Measurements from ENCODE around the gene PTPN21.
"Not testable (repeated sequence)": the region's sequence is repeated elsewhere in the genome, so short reads cannot be mapped to it uniquely, and the experiment has no call there.

Gene PTPN21

DNA sequence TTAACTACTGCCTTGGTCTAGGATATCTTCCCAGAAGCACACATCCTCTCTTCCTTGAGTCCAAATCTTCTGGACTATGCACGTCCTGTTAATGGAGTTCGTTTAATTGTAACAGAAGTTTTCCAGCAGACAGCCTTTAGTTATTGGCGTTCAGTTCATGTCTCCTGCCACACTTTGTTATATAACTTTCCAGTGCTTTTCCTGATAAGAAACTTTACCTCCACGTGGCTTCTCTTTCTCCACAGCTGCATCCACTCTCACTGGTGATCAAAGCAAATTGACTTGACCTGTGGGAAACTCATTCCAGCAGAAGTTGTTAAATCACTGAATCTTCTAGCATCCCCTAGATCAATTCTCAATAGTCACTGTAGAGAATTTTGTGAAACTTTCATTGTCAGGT is 19.0 kb downstream of the PTPN21 start:
- ATAC-seq: no peak
- TF ChIP-seq RARB (CRISPR knock-in tag; IDR thresholded peaks at IDR 0.05) (no peak), PPARA (CRISPR knock-in tag; IDR thresholded peaks at IDR 0.05; ENCODE audit: borderline replicate concordance) (no peak), ARNTL (CRISPR knock-in tag; IDR thresholded peaks at IDR 0.05; ENCODE audit: borderline replicate concordance, low read depth) (no peak), ISL1 (CRISPR knock-in tag; IDR thresholded peaks at IDR 0.05) (no peak), TCF4 (CRISPR knock-in tag; IDR thresholded peaks at IDR 0.05; ENCODE audit: borderline replicate concordance) (no peak), ZNF70 (CRISPR knock-in tag; IDR thresholded peaks at IDR 0.05) (no peak)
- TF ChIP-seq, protein P1, sequence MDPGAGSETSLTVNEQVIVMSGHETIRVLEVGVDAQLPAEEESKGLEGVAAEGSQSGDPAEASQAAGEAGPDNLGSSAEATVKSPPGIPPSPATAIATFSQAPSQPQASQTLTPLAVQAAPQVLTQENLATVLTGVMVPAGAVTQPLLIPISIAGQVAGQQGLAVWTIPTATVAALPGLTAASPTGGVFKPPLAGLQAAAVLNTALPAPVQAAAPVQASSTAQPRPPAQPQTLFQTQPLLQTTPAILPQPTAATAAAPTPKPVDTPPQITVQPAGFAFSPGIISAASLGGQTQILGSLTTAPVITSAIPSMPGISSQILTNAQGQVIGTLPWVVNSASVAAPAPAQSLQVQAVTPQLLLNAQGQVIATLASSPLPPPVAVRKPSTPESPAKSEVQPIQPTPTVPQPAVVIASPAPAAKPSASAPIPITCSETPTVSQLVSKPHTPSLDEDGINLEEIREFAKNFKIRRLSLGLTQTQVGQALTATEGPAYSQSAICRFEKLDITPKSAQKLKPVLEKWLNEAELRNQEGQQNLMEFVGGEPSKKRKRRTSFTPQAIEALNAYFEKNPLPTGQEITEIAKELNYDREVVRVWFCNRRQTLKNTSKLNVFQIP (CRISPR knock-in tag; IDR thresholded peaks at IDR 0.05; ENCODE audit: borderline replicate concordance, low read depth): no peak
- TF ChIP-seq, protein P2, sequence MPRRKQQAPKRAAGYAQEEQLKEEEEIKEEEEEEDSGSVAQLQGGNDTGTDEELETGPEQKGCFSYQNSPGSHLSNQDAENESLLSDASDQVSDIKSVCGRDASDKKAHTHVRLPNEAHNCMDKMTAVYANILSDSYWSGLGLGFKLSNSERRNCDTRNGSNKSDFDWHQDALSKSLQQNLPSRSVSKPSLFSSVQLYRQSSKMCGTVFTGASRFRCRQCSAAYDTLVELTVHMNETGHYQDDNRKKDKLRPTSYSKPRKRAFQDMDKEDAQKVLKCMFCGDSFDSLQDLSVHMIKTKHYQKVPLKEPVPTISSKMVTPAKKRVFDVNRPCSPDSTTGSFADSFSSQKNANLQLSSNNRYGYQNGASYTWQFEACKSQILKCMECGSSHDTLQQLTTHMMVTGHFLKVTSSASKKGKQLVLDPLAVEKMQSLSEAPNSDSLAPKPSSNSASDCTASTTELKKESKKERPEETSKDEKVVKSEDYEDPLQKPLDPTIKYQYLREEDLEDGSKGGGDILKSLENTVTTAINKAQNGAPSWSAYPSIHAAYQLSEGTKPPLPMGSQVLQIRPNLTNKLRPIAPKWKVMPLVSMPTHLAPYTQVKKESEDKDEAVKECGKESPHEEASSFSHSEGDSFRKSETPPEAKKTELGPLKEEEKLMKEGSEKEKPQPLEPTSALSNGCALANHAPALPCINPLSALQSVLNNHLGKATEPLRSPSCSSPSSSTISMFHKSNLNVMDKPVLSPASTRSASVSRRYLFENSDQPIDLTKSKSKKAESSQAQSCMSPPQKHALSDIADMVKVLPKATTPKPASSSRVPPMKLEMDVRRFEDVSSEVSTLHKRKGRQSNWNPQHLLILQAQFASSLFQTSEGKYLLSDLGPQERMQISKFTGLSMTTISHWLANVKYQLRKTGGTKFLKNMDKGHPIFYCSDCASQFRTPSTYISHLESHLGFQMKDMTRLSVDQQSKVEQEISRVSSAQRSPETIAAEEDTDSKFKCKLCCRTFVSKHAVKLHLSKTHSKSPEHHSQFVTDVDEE (CRISPR knock-in tag; IDR thresholded peaks at IDR 0.05): no peak
- TF ChIP-seq, protein P3, sequence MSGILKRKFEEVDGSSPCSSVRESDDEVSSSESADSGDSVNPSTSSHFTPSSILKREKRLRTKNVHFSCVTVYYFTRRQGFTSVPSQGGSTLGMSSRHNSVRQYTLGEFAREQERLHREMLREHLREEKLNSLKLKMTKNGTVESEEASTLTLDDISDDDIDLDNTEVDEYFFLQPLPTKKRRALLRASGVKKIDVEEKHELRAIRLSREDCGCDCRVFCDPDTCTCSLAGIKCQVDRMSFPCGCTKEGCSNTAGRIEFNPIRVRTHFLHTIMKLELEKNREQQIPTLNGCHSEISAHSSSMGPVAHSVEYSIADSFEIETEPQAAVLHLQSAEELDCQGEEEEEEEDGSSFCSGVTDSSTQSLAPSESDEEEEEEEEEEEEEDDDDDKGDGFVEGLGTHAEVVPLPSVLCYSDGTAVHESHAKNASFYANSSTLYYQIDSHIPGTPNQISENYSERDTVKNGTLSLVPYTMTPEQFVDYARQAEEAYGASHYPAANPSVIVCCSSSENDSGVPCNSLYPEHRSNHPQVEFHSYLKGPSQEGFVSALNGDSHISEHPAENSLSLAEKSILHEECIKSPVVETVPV (CRISPR knock-in tag; IDR thresholded peaks at IDR 0.05): no peak

DNA sequence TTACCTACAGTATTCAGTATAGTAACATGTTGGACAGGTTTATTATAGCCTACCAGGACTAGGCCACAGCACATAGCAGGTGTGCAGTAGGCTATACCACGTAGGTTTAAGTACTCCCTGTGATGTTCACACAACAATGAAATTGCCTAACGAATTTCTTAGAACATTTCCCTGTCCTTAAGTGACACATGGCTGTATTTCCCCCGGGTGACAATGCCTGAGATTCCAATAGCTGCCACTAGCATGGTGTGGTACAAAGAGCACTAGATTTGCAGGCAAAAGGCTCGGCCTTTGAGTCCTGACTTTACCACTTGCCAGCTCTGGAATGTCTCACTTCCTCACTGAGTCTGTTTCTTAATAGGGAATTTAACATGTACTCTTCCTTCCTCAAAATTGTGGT is 19.7 kb downstream of the PTPN21 start:
- ATAC-seq: no peak
- TF ChIP-seq, protein P2 (CRISPR knock-in tag; IDR thresholded peaks at IDR 0.05): no peak
- no peak for TF ChIP-seq TOX (CRISPR knock-in tag; IDR thresholded peaks at IDR 0.05; ENCODE audit: borderline replicate concordance)
- no peak for TF ChIP-seq ARNTL (CRISPR knock-in tag; IDR thresholded peaks at IDR 0.05; ENCODE audit: borderline replicate concordance, low read depth)
- TF ChIP-seq ISL1 (CRISPR knock-in tag; IDR thresholded peaks at IDR 0.05): no peak
- TF ChIP-seq, protein P3 (CRISPR knock-in tag; IDR thresholded peaks at IDR 0.05): no peak
- TF ChIP-seq ZNF8 (CRISPR knock-in tag; IDR thresholded peaks at IDR 0.05): no peak
- no peak for TF ChIP-seq PPARA (CRISPR knock-in tag; IDR thresholded peaks at IDR 0.05; ENCODE audit: borderline replicate concordance)
- no peak for TF ChIP-seq SNAI2 (CRISPR knock-in tag; IDR thresholded peaks at IDR 0.05)
- no peak for TF ChIP-seq ZNF70 (CRISPR knock-in tag; IDR thresholded peaks at IDR 0.05)
- TF ChIP-seq OSR1 (CRISPR knock-in tag; IDR thresholded peaks at IDR 0.05): no peak
- TF ChIP-seq GLIS3 (CRISPR knock-in tag; IDR thresholded peaks at IDR 0.05): no peak
- TF ChIP-seq ZNF565 (CRISPR knock-in tag; conservative IDR thresholded peaks at IDR 0.05; ENCODE audit: low read depth): no peak
- TF ChIP-seq, protein P4, sequence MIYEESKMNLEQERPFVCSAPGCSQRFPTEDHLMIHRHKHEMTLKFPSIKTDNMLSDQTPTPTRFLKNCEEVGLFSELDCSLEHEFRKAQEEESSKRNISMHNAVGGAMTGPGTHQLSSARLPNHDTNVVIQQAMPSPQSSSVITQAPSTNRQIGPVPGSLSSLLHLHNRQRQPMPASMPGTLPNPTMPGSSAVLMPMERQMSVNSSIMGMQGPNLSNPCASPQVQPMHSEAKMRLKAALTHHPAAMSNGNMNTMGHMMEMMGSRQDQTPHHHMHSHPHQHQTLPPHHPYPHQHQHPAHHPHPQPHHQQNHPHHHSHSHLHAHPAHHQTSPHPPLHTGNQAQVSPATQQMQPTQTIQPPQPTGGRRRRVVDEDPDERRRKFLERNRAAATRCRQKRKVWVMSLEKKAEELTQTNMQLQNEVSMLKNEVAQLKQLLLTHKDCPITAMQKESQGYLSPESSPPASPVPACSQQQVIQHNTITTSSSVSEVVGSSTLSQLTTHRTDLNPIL (CRISPR knock-in tag; IDR thresholded peaks at IDR 0.05; ENCODE audit: low read depth): no peak
- TF ChIP-seq RARB (CRISPR knock-in tag; IDR thresholded peaks at IDR 0.05): no peak

DNA sequence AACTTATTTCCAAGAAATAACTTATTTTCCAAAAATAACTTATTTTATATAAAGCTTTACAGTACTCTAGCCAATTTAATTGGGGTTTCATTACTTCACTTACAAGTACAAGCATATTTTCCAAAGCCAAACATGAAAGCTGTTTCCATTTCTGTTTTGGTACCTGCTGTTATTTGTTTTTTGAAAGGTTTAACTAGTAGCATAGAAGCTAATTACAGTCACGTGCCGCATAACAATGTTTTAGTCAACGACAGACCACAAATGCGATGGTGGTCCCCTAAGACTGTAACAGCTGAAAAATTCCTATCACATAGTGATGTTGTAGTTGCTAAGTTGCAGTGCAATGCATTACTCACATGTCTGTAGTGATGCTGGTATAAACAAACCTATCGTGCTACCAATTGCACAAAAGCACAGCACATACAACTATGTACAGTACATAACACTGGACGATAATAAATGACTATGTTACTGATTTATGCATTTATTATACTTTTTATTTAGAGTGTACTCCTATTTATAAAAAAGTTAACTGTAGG is 21.7 kb downstream of the PTPN21 start:
- TF ChIP-seq PPARA (CRISPR knock-in tag; IDR thresholded peaks at IDR 0.05; ENCODE audit: borderline replicate concordance) (no peak), TOX (CRISPR knock-in tag; IDR thresholded peaks at IDR 0.05; ENCODE audit: borderline replicate concordance) (no peak), TCF4 (CRISPR knock-in tag; IDR thresholded peaks at IDR 0.05; ENCODE audit: borderline replicate concordance) (no peak), ISL1 (CRISPR knock-in tag; IDR thresholded peaks at IDR 0.05) (no peak), ZFP30 (CRISPR knock-in tag; IDR thresholded peaks at IDR 0.05) (no peak), BACH2 (CRISPR knock-in tag; IDR thresholded peaks at IDR 0.05; ENCODE audit: borderline replicate concordance) (no peak), ARNTL (CRISPR knock-in tag; IDR thresholded peaks at IDR 0.05; ENCODE audit: borderline replicate concordance, low read depth) (no peak), ZNF8 (CRISPR knock-in tag; IDR thresholded peaks at IDR 0.05) (no peak), RARB (CRISPR knock-in tag; IDR thresholded peaks at IDR 0.05) (no peak), OSR1 (CRISPR knock-in tag; IDR thresholded peaks at IDR 0.05) (no peak)
- TF ChIP-seq, protein P4 (CRISPR knock-in tag; IDR thresholded peaks at IDR 0.05; ENCODE audit: low read depth): no peak
- TF ChIP-seq, protein P1 (CRISPR knock-in tag; IDR thresholded peaks at IDR 0.05; ENCODE audit: borderline replicate concordance, low read depth): no peak
- no peak for ATAC-seq

DNA sequence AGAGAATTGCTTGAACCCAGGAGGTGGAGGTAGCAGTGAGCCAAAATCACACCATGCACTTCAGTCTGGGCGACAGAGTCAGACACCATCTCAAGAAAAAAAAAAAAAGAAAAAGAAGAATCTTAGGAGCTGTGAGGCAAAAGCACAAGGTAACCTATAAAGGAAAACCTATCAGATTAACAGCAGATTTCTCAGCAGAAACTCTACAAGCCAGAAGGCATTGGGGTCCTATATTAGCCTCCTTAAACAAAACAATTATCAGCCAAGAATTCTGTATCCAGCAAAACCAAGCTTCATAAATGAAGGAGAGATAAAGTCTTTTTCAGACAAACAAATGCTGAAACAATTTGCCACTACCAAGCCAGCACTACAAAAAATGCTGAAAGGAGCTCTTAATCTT is 24.9 kb downstream of the PTPN21 start:
- not testable (repeated sequence) for ATAC-seq

All from SK-N-SH treated with all-trans-retinoic acid at 6 μM for 48 hours (cell line).